Keratinocyte (primary cell): Measurements from ENCODE around the gene CSF3R. TPM values are rescaled to one million over a fixed set of nuclear protein-coding genes. Genes with fewer than 3 reads are reported as not detected.

Experiments
- DNase-seq: peaks from one replicate; pipeline ENCODE4 v3.0.0-alpha.2; 2011; ENCODE audit warnings: low read depth, missing footprints, low spot score
- FAIRE-seq: peaks from 2 replicates; lab custom pipeline; 2011; peaks lifted over from hg19 to GRCh38; lab: Jason Lieb, UNC
- H2AFZ ChIP-seq: 2 replicates; pipeline ENCODE4 v1.6.0; 2012; ENCODE audit warnings: low read length, control low read depth, inconsistent platforms; ENCODE audit not compliant: control insufficient read depth
- H3K27ac ChIP-seq: 2 replicates; pipeline ENCODE4 v1.5.1; 2011; ENCODE audit warnings: low read length; ENCODE audit not compliant: control insufficient read depth, insufficient read depth
- H3K27me3 ChIP-seq: 3 replicates; pipeline ENCODE4 v1.6.0; 2011; ENCODE audit warnings: low read length; ENCODE audit not compliant: control insufficient read depth, insufficient read depth; ENCODE audit errors: extremely low read depth
- H3K36me3 ChIP-seq, 2 experiments: 2 replicates in 1 of 2; 3 replicates in 1 of 2; pipeline ENCODE4 v1.5.1; 2011; ENCODE audit warnings: low read length in 2 of 2, mild to moderate bottlenecking in 1 of 2; ENCODE audit not compliant: control insufficient read depth in 2 of 2, insufficient read depth in 2 of 2; ENCODE audit errors: extremely low read depth in 1 of 2
- H3K4me1 ChIP-seq: 3 replicates; pipeline ENCODE4 v1.5.1; 2011; ENCODE audit warnings: low read length; ENCODE audit not compliant: control insufficient read depth, insufficient read depth; ENCODE audit errors: extremely low read depth
- H3K4me2 ChIP-seq: 3 replicates; pipeline ENCODE4 v1.6.0; 2011; ENCODE audit warnings: low read depth, low read length; ENCODE audit not compliant: control insufficient read depth, insufficient read depth; ENCODE audit errors: extremely low read depth
- H3K4me3 ChIP-seq, 3 experiments: fragments of 200-600 bp in 1 of 3; sonication (generic) in 1 of 3; 2 replicates in 2 of 3; 3 replicates in 1 of 3; pipeline ENCODE4 v1.5.1; 2011 to 2016; ENCODE audit warnings: low read length in 3 of 3, mild to moderate bottlenecking in 3 of 3, control low read depth in 2 of 3, inconsistent platforms in 1 of 3, low read depth in 1 of 3, mixed read lengths in 1 of 3, mixed run types in 1 of 3, moderate library complexity in 1 of 3; ENCODE audit not compliant: control insufficient read depth in 2 of 3, insufficient read depth in 2 of 3; ENCODE audit errors: extremely low read depth in 1 of 3
- H3K79me2 ChIP-seq: 2 replicates; pipeline ENCODE4 v1.6.0; 2012; ENCODE audit warnings: low read length; ENCODE audit not compliant: control insufficient read depth, insufficient read depth
- H3K9ac ChIP-seq: 3 replicates; pipeline ENCODE4 v1.6.0; 2011; ENCODE audit warnings: low read length; ENCODE audit not compliant: control insufficient read depth, insufficient read depth; ENCODE audit errors: extremely low read depth
- H3K9me1 ChIP-seq: 3 replicates; pipeline ENCODE4 v1.6.0; 2011; ENCODE audit warnings: low read length; ENCODE audit not compliant: control insufficient read depth, insufficient read depth; ENCODE audit errors: extremely low read depth
- H3K9me3 ChIP-seq: 2 replicates; pipeline ENCODE4 v1.5.1; 2012; ENCODE audit warnings: low read depth, low read length; ENCODE audit not compliant: control insufficient read depth
- H4K20me1 ChIP-seq: 3 replicates; pipeline ENCODE4 v1.6.0; 2011; ENCODE audit warnings: low read length; ENCODE audit not compliant: control insufficient read depth, insufficient read depth; ENCODE audit errors: extremely low read depth
- EZH2 ChIP-seq: IDR thresholded peaks from one replicate; pipeline ENCODE4 v1.6.1; 2012; ENCODE audit warnings: inconsistent platforms, mild to moderate bottlenecking, low read length, moderate library complexity
- dilution Hi-C: fragments of 300-500 bp; cut with MboI; formaldehyde crosslinking; loops from one replicate; pipeline ENCODE4 v1.7.0; 2020; ENCODE audit warnings: low sequenced_read_pairs; ENCODE audit not compliant: extremely low pct_ligation_motif_present
- polyA plus RNA-seq, 5 experiments: library from polyadenylated mRNA; depleted of rRNA in 3 of 5; stranded (reverse) in 3 of 5; stranded (forward) in 1 of 5; unstranded in 1 of 5; fragments of >200 nt; gene quantifications; 1 replicate in 1 of 5; 2 replicates in 3 of 5; 3 replicates in 1 of 5; pipeline versions ENCODE4 v1.2.1 to v1.2.3, GENCODE V29; 2011 to 2012; ENCODE audit warnings: missing spikeins in 2 of 5, low read depth in 1 of 5, low replicate concordance in 1 of 5
- TF ChIP-seq, protein P1 (sequence below), 3 experiments: IDR thresholded peaks in 1 of 3; conservative IDR thresholded peaks in 1 of 3; optimal IDR thresholded peaks in 1 of 3; 2 replicates in 2 of 3; 3 replicates in 1 of 3; pipeline versions ENCODE3 to v1.5.1; 2011; ENCODE audit warnings: low read length in 3 of 3, mild to moderate bottlenecking in 3 of 3, moderate library complexity in 2 of 3, control low read depth in 1 of 3, inconsistent platforms in 1 of 3; ENCODE audit not compliant: insufficient read depth in 2 of 3; ENCODE audit errors: extremely low read depth in 1 of 3

Gene CSF3R
- polyA plus RNA-seq, 1 donor (not counting 4 experiments of a cell fraction or from before 2014, with no cell fraction given): not detected

DNA sequence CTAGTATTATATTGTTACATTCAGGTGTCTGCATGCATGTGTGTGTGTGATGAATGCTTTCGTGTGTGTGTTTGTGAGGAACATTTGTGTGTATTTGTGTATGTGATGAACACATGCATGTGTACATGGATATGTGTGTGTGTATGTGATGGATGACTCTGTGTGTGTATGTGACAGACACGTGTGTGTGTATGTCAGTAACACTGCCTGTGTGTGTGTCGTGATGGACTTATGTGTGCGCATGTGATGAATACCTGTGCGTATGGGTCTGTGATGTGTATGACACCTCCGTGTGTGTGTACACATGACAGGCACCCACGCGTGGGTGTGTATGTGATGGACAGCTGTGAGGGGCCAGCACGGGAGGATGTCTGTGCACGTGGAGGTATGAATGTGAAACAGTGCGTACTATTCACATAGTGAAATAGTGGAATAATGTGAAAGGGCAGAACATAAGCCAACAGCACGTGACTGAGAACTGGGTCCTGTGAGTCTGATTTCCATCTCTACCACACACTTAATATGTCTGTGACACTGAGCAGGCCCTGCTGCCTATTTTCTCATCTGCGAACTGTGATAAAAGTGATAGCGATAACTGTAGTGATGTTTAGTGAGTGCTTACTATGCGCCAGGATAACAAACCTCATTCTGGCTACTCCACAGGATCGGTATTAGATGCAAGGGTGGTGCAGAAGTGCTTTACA, 41.8 kb upstream of the CSF3R start:
- no peaks in the 10 kb centered on the region for H3K4me1 ChIP-seq
- H4K20me1 ChIP-seq: peaks cover 2% of the 10 kb centered on the region
- FAIRE-seq: no peak
- H3K9me3 ChIP-seq: no peaks in the 10 kb centered on the region
- TF ChIP-seq, protein P1, sequence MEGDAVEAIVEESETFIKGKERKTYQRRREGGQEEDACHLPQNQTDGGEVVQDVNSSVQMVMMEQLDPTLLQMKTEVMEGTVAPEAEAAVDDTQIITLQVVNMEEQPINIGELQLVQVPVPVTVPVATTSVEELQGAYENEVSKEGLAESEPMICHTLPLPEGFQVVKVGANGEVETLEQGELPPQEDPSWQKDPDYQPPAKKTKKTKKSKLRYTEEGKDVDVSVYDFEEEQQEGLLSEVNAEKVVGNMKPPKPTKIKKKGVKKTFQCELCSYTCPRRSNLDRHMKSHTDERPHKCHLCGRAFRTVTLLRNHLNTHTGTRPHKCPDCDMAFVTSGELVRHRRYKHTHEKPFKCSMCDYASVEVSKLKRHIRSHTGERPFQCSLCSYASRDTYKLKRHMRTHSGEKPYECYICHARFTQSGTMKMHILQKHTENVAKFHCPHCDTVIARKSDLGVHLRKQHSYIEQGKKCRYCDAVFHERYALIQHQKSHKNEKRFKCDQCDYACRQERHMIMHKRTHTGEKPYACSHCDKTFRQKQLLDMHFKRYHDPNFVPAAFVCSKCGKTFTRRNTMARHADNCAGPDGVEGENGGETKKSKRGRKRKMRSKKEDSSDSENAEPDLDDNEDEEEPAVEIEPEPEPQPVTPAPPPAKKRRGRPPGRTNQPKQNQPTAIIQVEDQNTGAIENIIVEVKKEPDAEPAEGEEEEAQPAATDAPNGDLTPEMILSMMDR (optimal IDR thresholded peaks at IDR 0.05 in 1 of 3, IDR thresholded peaks at IDR 0.05 in 1 of 3, conservative IDR thresholded peaks at IDR 0.05 in 1 of 3; ENCODE audit: extremely low read depth in 1 of 3, insufficient read depth in 2 of 3, low read length in 3 of 3): no peak
- TF ChIP-seq EZH2: no peak
- no peak overlapping the region for H3K4me3 ChIP-seq
- dilution Hi-C loops: no loop called here
- no peak overlapping the region for H3K4me2 ChIP-seq
- H3K27me3 ChIP-seq: peaks cover 7% of the 10 kb centered on the region
- no peak overlapping the region for H3K27ac ChIP-seq
- H3K36me3 ChIP-seq: no peaks in the 10 kb centered on the region
- H3K79me2 ChIP-seq: no peaks in the 10 kb centered on the region
- DNase-seq: no peak
- no peak overlapping the region for H3K9ac ChIP-seq
- no peaks in the 10 kb centered on the region for H3K9me1 ChIP-seq
- no peak overlapping the region for H2AFZ ChIP-seq

- H3K4me2 ChIP-seq: no peak overlapping the region
- no peaks in the 10 kb centered on the region for H3K9me3 ChIP-seq
- peaks cover under 1% of the 10 kb centered on the region for H3K27me3 ChIP-seq
- no peak for FAIRE-seq
- no peak overlapping the region for H3K4me3 ChIP-seq
- TF ChIP-seq EZH2: no peak
- TF ChIP-seq, protein P1 (optimal IDR thresholded peaks at IDR 0.05 in 1 of 3, IDR thresholded peaks at IDR 0.05 in 1 of 3, conservative IDR thresholded peaks at IDR 0.05 in 1 of 3; ENCODE audit: extremely low read depth in 1 of 3, insufficient read depth in 2 of 3, low read length in 3 of 3): no peak
- H3K79me2 ChIP-seq: no peaks in the 10 kb centered on the region
- no peak for DNase-seq
- peaks cover 2% of the 10 kb centered on the region for H4K20me1 ChIP-seq
- no peak overlapping the region for H3K27ac ChIP-seq
- dilution Hi-C loops: no loop called here
- no peak overlapping the region for H3K9ac ChIP-seq
- H3K36me3 ChIP-seq: no peaks in the 10 kb centered on the region
- no peaks in the 10 kb centered on the region for H3K9me1 ChIP-seq
- no peak overlapping the region for H2AFZ ChIP-seq
- H3K4me1 ChIP-seq: no peaks in the 10 kb centered on the region
These were observed 41.1 kb upstream of the CSF3R start for GRCh38 chr1:36523850-36524249.
